ENCODE measurements around the gene URGCP.

GRCh38 chr7:43856316-43856715 is 50.1 kb downstream of the URGCP start:
- TF ChIP-seq CTCF (conservative IDR thresholded peaks at IDR 0.05 in 1 of 2, IDR thresholded peaks at IDR 0.05 in 1 of 2; ENCODE audit: low read depth in 1 of 2, low read length in 2 of 2) (no peak), EZH2 (IDR thresholded peaks at IDR 0.05; ENCODE audit: low read length, missing control alignments) (no peak)
